Gastroesophageal sphincter (tissue), 3 donors: ENCODE data around the gene PPFIA1.

Experiments
- EP300 ChIP-seq: sonication (generic); formaldehyde crosslinking; IDR thresholded peaks from one replicate; pipeline ENCODE4 v1.6.1; 2017; ENCODE audit warnings: antibody characterized with exemption, mild to moderate bottlenecking
- POLR2A ChIP-seq, 2 donors: fragments of 450-650 bp; IDR thresholded peaks; one replicate each; pipeline ENCODE4 v1.6.1; 2017; ENCODE audit warnings: antibody characterized with exemption in 2 of 2, mild to moderate bottlenecking in 2 of 2, moderate library complexity in 1 of 2
- POLR2AphosphoS5 ChIP-seq: sonication (generic); formaldehyde crosslinking; IDR thresholded peaks from one replicate; pipeline ENCODE4 v1.6.1; 2017; ENCODE audit warnings: antibody characterized with exemption
- TF ChIP-seq, protein P1 (sequence below), 4 experiments: fragments of 200-600 bp in 2 of 4; fragments of 450-650 bp in 2 of 4; sonication (generic) in 1 of 4; IDR thresholded peaks; one replicate each; pipeline ENCODE4 v1.5.1; 2017 to 2019; ENCODE audit warnings: antibody characterized with exemption in 4 of 4, mild to moderate bottlenecking in 2 of 4, moderate library complexity in 2 of 4

DNA sequence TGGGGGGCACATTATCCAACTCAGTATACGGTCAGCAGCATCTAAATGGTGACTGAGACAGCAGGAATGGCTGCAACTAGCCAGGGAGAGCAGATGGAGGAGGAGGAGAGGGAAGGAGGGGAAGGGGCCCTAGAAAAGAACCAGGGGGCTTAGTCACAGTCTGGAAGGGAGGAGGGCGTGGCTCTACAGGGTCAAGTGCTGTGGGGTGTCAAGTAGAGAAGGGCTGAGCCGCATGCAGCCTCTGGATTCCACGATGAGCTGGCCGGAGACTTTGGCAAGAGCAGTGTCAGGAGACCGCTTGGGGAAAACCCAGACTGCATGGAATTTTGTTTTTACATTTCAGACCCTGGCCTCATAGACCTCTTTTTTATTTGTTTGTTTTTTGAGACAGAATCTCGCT, 25.8 kb upstream of the PPFIA1 start:
- TF ChIP-seq, protein P1, sequence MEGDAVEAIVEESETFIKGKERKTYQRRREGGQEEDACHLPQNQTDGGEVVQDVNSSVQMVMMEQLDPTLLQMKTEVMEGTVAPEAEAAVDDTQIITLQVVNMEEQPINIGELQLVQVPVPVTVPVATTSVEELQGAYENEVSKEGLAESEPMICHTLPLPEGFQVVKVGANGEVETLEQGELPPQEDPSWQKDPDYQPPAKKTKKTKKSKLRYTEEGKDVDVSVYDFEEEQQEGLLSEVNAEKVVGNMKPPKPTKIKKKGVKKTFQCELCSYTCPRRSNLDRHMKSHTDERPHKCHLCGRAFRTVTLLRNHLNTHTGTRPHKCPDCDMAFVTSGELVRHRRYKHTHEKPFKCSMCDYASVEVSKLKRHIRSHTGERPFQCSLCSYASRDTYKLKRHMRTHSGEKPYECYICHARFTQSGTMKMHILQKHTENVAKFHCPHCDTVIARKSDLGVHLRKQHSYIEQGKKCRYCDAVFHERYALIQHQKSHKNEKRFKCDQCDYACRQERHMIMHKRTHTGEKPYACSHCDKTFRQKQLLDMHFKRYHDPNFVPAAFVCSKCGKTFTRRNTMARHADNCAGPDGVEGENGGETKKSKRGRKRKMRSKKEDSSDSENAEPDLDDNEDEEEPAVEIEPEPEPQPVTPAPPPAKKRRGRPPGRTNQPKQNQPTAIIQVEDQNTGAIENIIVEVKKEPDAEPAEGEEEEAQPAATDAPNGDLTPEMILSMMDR (IDR thresholded peaks at IDR 0.05): no peak
- TF ChIP-seq POLR2A (IDR thresholded peaks at IDR 0.05): no peak
- TF ChIP-seq POLR2AphosphoS5: no peak
- no peak for TF ChIP-seq EP300
